Dermis microvascular lymphatic vessel endothelial cell (primary cell): ENCODE data around the gene MGAT3. TPM values are rescaled to one million over a fixed set of nuclear protein-coding genes. Genes with fewer than 3 reads are reported as not detected.
"Not testable (repeated sequence)": the region's sequence is repeated elsewhere in the genome, so short reads cannot be mapped to it uniquely, and the experiment has no call there.

Experiments used
- DNase-seq, 2 donors: peaks; one replicate each; pipeline versions ENCODE4 v3.0.0 to v3.0.0-alpha.2; 2010; ENCODE audit warnings: low read depth in 2 of 2
- total RNA-seq: library from RNA; depleted of rRNA; stranded (reverse); fragments of >200 nt; gene quantifications from 2 replicates; pipeline ENCODE4 v1.2.1, GENCODE V29; 2014

Gene MGAT3
- total RNA-seq = not detected in 2 replicates

- no peak for DNase-seq
Observed at GRCh38 chr22:39456522-39457197, at the start of gene MGAT3. Gene MGAT3, plus strand, starts transcription at chr22:39457012. Its CDS starts 30,336 bp downstream, at chr22:39487348.

- DNase-seq = no peak
Observed at GRCh38 chr22:39408173-39408572, 48.6 kb upstream of the MGAT3 start.

- DNase-seq = no peak
Observed at GRCh38 chr22:39408807-39409206, 48.0 kb upstream of the MGAT3 start.

DNA sequence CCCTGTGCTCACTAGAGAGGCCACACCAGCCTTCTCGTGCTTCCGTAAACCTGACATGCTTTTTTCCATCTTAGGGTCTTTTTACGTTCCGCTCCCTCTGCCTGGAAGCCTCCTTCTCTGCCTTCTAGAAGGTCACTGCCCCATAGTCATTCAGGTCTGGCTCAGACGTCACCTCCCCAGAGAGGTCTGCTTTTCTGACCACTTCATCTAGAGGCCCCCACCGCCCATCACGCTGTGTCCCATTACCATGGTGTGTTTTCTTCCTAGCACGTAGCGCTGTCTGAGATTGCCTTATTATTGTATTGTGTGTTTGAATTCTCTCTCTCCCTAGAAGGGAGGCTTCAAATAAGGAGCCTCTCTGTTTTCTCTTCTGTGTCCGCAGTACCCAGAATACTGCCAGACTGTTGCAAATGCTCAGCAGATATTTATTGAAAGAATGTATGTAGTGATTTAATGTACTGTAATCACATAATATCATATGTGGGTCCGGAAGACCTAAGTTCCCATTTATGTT is 47.2 kb upstream of the MGAT3 start:
- DNase-seq = no peak

DNA sequence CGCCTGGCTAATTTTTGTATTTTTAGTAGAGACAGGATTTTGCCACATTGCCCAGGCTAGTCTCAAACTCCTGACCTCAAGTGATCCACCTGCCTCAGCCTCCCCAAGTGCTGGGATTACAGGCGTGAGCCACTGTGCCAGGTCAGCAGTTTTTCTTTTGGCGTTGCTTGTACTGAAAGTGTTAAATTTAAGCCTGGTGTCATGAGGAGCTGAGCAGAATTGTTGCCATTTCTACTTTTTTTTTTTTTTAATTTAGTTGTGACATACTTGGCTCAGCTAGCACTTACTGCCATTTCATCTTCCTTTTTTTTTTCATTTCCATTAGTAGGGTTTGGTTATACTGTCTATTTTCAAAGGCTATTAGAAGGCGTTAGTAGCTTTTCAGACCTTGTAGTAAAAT is 46.5 kb upstream of the MGAT3 start:
- no peak for DNase-seq

DNA sequence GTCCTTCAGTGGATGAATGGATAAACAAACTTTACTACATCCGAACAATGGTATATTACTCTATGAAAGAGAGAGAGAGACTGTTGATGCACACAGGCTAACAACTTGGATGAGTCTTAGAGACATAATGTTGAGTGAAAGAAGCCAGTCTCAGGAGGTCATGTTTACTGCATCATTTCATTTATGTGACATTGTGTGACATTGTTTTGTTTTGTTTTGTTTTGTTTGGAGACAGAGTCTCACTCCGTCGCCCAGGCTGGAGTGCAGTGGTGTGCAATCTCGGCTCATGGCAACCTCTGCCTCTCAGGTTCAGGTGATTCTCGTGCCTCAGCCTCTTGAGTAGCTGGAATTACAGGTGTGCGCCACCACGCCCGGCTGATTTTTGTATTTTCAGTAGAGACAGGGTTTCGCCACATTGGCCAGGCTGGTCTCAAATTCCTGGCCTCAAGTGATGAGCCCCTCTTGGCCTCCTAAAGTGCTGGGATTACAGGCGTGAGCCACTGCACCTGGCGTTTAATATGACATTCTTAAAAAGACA is 44.9 kb upstream of the MGAT3 start:
- not testable (repeated sequence) for DNase-seq

GRCh38 chr22:39413204-39413603 is 43.6 kb upstream of the MGAT3 start:
- DNase-seq = not testable (repeated sequence)

- no peak for DNase-seq
Observed at GRCh38 chr22:39414377-39414776, 42.4 kb upstream of the MGAT3 start.

GRCh38 chr22:39414886-39415285 is 41.9 kb upstream of the MGAT3 start:
- no peak for DNase-seq

- DNase-seq = no peak
Observed at GRCh38 chr22:39415506-39415905, 41.3 kb upstream of the MGAT3 start.

DNA sequence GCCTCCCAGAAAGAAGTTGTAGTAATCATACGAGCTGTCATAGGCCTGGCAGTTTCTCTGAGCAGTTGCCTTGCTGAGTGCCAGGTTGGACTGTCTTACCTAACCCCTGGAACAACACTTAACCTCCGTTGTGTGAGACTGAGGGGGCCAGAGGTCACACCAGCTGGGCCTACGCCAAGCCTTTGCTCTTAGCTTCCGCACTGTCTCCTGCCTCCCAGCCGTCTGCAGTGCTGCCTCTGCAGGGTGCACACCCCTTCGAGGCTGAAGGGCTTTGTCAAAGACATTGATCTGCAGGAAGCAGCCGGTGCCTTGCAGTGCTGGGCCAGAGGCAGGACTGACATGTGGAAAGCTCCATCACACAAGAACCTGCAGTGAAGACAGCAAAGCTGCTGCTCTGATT is 40.5 kb upstream of the MGAT3 start:
- DNase-seq = no peak

DNA sequence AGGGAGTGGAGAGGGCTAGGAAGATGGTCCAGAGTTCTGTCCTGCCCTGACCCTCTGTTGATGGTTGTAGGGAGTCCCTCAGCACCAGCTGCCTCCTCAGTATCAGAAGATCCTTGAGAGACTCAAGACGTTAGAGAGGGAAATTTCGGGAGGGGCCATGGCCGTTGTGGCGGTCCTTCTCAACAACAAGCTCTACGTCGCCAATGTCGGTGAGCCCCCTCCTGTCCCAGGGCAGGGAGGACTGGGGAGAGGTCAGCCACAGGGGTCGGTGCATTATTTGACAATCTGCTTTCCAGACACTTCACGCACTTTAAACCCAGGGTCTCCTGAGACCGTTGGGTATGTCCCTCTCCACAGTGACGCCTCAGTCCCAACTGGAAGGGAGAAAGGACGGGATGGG is 39.2 kb upstream of the MGAT3 start:
- DNase-seq = no peak

DNA sequence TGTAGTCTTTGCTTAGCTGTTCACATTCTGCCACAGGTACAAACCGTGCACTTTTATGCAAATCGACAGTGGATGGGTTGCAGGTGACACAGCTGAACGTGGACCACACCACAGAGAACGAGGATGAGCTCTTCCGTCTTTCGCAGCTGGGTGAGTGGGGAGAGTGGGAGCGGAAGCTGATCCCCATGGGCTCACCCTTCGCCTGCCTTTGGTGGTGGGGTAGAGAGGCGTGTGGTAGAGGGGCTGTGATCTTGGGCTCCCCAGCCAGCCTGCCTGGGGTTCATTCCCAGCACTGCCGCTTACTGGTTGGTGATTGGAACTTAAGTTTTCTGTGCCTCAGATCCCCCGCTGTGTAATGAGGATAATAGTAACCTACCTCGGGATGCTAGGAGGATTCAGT is 38.1 kb upstream of the MGAT3 start:
- DNase-seq = no peak

DNA sequence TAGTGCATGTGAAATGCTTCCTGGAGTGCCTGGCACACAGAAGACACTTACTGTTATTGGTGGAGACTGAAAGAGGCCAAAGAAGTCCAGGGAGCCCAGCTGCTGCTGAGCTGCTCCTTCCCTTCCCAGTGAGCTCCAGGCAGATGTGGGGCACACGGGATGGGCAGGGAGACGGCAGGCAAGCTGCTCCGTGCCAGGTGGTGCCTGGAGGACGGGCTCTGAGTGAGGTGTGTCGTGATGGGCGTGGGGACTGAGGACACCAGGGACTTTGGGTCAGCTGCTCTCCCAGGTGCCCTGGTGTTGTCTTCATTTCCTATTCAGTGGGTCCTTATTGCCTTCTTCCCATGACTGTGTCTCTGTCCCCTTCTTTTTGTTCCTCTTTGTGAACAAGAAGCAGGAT is 37.7 kb upstream of the MGAT3 start:
- DNase-seq = no peak

DNA sequence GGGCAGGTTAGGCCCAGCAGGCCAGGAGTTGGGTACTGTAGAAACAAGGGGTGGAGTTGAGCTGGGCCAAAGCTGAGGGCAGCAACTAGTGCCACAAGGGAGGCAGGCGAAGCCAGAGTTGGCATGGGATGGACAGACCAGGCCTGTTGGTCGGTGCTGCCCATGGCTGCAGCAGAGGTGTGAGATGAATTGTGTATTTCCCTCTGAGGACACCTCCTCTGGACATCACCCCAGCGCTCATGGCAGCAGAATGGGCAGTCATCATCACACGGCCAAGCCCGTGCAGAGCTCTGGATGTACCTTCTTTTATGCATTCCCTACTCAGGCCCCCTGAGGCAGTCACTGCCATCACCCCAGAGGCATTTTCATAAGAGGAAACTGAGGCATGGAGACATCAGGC is 36.9 kb upstream of the MGAT3 start:
- no peak for DNase-seq

GRCh38 chr22:39421691-39422090 is 35.1 kb upstream of the MGAT3 start:
- no peak for DNase-seq

DNA sequence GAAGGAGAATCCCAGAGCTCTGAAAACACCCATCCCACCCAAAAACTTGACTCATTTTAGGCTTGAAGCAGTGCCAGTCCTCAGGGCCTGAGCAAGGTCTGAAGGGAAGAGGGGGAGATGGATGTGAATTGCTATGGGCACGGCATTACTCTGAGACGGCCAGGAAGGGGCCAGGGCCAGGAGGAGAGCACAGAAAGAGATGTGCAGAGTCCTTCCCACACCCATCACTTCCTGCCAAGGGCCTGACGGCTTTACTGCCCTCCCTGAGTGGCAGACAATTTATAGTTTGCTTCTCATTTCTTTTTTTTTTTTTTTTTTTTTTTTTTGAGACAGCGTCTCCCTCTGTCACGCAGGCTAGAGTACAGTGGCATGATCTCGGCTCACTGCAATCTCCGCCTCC is 34.7 kb upstream of the MGAT3 start:
- DNase-seq = no peak

- DNase-seq = no peak
Observed at GRCh38 chr22:39422721-39423120, 34.1 kb upstream of the MGAT3 start.

GRCh38 chr22:39423976-39424375 is 32.8 kb upstream of the MGAT3 start:
- DNase-seq = no peak

- no peak for DNase-seq
Observed at GRCh38 chr22:39426380-39427043, 30.3 kb upstream of the MGAT3 start.

DNA sequence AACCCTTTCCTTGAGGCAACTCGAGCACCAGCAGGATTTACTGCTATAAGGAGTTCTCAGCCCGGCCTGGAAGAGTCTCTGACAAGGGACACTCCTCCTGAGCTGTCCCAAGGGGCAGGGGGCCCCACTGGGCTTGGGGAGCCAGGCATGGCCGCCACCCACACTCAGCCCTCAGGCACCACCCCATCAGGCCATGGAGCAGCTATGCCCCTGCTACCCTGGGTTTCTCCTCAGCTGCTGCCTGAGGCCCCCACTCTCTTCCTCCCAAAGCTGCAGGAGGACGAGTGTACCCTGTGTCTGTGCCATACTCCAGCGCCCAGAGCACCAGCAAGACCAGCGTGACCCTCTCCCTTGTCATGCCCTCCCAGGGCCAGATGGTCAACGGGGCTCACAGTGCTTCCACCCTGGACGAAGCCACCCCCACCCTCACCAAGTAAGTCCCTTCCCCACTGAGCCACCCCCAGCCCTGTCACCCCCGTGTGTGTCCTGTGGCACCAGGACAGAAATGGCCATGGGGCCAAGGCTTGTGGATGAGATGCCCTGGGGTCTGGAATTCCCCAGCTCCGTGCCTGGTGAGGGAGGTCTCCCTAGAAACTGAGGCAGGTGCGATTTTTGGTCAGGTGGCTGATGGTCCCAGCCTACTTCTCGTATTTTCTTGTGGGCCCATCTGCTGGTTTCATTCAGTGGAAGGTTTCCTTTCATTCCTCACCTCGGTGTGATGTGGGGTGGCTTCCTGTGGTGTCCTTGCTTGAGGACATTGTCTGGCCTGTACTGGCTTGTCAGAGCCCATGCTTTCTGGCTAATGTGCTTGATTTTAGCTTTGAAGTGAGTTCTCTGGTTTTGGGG is 28.8 kb upstream of the MGAT3 start:
- no peak for DNase-seq

DNA sequence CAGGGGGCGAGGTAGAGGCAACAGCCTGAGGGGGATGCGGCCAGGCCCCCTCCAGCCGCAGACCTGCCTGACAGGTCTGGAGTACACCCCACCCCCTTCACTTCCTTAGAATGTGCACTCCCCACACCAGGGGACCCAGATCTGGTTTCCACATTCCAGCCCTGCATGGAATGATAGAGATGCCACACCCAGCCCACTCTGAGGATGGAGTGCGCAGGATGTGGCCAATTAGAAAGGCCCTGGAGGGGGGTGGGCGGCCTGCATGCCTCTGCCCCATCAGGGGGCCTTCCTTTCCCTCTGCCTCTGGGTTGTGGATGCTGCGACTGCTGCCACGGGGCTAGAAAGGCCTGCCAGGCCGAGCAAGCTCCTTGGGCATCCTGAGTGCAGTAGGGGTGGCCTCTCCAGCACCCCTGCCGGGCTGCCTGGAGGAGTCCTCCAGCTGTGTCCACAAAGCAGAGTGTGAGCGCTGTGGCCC is 28.2 kb upstream of the MGAT3 start:
- DNase-seq = no peak
